C1 segment of cervical spinal cord (tissue), 14 donors: ENCODE measurements around the gene ALDOC.
"Not testable (repeated sequence)": the region's sequence is repeated elsewhere in the genome, so short reads cannot be mapped to it uniquely, and the experiment has no call there.

ENCODE experiments used
- DNase-seq, 14 donors: peaks; one replicate each; lab custom pipeline; 2025; lab: John Stamatoyannopoulos, UW

ALDOC gene

DNA sequence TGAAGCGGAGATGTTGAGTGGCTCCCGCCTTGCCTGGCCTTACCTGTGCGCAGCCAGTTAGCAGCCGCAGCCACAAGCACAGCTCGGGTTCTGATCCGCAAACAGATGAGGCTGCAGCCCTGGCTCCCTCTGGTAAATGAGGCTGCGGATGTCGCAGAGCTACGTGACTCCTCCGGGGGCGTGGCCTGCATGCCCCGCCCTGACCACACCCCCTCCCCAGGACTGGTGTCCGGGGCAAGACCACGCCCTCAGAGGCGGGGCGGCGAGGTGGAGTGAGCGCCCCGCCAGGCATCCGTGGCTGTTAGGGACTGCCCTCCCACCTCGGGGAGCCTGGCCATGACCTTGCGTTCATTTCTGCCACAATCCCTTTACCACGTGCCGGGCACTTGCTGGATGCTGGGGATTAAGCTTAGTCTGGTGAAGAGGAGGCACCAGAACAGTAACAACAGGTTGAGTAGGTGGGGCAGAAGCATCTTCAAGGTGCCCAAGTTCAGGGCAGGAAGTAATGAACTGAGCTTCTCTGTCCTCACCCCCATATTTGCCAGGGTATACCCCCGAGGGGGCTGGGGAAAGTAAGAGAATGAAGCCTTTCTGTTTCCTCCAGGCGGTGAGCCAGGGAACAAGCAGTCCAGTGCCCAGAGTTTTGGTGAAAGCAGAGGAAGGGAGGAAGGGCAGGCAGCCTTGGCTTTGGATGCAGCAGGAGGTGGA is at the start of gene ALDOC:
Gene ALDOC (minus strand): TSS at position 138 of the 708 bp plus-strand sequence. CDS start 1,363 bp downstream, outside the sequence.
- peak; percentile 32 to 96 (median 88) for DNase-seq

DNA sequence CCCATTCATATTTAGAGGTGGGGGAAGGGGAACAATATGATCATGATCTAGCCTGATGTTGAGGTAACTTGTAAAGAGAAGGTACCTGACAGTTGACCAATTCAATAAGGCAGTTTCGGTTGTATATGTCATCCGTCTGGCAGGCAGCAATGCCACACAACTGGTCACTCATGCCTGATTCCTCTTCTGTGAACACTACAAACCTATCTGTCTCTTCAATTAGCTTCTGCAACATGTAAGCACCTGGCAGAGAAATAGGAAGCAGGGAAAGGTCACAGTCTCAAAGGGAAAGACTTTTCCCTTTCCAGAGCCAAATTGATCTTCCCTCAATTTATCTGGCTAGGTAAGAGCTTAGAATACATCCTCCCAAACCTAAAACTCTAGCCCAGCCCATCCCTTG is 47.5 kb upstream of the ALDOC start:
- DNase-seq, result no peak

DNA sequence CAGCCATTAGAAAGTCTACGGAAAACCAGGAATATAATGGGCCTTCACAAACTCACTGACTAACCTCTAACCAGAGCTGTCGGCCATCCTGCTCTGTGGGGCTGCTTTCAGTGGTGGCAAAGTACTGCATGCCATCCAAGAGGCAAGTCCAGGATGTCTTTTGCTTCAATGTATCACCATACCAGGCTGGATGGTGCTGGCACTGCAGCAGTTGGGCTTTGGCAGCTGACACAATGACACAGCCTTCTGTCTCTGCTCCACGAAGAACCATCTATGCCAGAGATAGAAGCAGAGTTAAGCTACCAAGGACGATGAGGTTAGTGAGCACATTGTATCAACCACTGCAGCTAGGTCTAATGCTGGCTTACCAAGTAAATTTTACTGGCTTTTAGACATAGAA is 47.0 kb upstream of the ALDOC start:
- no peak for DNase-seq

- DNase-seq, result no peak
These were observed 45.5 kb upstream of the ALDOC start for GRCh38 chr17:28622186-28622585.

GRCh38 chr17:28620010-28620409 is 43.3 kb upstream of the ALDOC start:
- no peak for DNase-seq

DNA sequence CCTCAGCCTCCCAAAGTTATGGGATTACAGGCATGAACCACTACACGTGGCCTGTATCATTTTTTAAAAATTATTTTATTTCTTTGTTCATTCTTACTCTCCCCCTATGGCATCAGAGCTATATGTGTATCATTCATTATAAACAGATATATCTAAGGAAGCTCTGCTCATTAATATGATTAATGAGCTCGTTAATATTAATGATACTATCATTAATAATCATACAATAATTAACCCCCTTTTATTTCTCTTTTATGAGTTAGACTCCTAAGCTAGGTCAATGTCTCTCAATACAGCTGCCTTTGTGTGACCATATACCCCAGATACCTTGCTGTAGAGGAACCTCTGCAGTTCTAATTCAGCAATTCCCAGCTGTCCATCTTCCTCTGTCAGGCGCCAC is 41.8 kb upstream of the ALDOC start:
- DNase-seq, result no peak

- DNase-seq, result no peak
These were observed 39.6 kb upstream of the ALDOC start for GRCh38 chr17:28616281-28616680.

DNA sequence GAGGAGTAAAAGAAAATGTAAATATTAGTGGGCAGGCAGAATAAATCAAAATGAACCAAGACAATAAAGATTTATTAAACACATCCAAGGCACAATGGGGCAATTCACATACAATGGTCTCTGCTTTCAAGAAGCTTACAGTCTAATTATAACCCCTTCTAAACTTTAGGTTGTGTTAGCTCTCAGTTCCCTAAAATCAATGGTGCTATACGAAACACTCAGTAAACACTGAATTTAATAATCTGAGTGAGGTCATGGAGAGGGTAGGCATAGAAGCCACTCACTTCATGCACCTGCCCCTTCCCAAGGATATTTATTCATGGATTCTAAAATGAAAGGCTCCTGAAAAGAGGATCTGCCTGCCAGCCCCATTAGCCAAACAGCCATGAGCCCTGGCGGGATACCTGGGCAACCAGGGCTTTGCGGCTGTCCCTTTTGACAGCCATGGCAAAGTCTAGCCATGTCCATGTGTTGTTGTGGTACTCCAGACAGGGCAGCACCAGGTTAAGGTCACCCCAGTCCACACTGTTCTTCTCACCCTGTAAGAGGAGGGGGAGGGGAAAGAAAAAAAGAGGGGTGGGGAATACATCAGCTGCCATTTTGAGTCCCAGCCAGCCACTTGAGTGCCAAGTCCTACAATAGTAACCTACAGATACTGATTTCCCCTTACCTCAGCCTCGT is 38.7 kb upstream of the ALDOC start:
- no peak for DNase-seq

GRCh38 chr17:28613931-28614381 is 37.3 kb upstream of the ALDOC start, which contains the start of gene RSKR:
Gene RSKR (minus strand): TSS chr17:28614185. CDS start chr17:28614161, 24 bp downstream.
- DNase-seq, result peak in 2 of 14 donors; percentile 7 to 20

GRCh38 chr17:28612936-28613872 is 36.5 kb upstream of the ALDOC start:
- peak in 6 of 14 donors; percentile 1 to 16 (median 12) for DNase-seq

DNA sequence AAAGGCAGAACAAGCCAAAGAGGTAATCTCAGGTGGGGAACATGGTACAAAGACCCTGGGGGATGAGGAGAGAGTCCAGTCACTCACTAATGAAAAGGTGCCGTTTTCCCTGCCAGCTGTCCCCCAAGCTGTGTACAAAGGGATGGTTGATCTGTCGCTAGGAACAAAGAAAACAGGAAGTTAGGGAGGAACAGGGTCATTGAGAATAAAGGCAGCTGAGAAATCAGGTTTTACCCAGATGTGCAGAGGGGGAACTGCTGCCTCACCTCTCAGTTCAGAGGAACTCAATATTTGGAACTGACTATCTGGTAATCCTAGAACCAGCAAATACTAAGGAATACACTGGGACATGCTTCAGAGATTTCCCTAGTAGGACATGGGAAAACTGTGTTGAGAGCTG is 35.8 kb upstream of the ALDOC start:
- DNase-seq, result no peak

DNA sequence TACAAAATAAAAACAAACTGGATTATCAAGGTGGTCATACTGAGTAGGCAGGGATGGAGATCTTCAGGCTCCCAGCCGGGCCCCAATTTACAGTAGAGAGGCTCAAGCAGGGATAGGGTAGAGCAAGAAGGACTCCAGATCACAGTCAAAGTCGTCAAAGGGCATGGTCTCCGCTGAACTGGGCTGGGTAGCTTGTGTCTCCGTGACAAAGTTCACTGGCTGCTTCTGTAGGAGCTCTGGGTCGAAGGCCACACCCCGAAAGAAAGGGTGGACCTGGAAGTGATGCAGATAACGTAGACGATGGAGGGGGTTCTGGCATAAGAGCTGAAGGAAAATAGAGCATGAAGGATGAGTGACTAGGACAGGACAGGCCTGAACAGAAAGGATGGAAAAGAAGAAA is 33.7 kb upstream of the ALDOC start:
- no peak for DNase-seq

- DNase-seq, result not testable (repeated sequence)
These were observed 27.3 kb upstream of the ALDOC start for GRCh38 chr17:28604031-28604430.

DNA sequence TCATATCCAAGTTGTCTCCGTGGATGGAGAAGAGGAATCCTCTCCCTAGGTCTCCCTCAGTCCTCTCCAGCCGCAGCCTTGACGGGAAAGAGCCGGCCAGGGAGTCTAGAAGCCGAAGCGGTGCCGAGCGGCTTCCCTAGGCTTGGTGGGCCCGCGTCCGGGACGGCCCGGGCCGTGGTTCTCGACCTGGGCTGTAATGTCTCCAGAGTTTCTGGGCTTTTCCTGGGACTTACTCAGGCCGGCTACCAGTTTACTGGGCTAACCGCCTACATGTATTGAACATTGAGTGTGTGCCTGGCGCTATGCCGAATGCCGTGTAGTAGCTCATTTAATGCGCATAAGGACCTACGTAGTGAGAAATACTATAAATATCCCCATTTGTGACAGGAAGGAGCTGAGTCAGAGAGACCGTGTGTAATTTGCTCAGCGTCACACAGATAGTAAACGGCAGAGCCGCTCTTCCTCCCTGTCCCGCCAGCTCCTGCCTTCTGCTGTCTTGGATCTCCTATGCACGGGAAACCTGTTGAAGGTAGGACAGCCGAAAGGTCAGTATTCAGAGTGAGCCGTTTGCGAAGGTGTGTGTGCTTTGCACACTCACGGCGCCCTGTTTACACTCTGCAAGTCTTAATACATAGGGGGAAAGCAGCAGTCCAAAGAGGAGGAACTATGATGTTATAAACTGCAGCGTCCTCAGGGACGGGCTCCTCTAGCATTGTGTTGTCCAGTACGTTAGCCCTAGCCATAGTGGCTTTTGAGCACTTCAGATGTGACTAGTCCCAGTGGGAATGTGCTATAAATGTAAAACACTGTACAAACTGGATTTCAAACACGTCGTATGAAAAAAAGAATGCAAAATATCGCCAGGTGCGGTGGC is 22.9 kb upstream of the ALDOC start:
- peak in 6 of 14 donors; percentile 24 to 66 (median 40) for DNase-seq

- peak; percentile 16 to 86 (median 77) for DNase-seq
These were observed 22.2 kb upstream of the ALDOC start, which contains the start of gene SPAG5 for GRCh38 chr17:28598799-28599310. Gene SPAG5 (minus strand): TSS chr17:28599025. CDS start chr17:28598946, 79 bp downstream.

- no peak for DNase-seq
These were observed 21.7 kb upstream of the ALDOC start for GRCh38 chr17:28598389-28598788.

DNA sequence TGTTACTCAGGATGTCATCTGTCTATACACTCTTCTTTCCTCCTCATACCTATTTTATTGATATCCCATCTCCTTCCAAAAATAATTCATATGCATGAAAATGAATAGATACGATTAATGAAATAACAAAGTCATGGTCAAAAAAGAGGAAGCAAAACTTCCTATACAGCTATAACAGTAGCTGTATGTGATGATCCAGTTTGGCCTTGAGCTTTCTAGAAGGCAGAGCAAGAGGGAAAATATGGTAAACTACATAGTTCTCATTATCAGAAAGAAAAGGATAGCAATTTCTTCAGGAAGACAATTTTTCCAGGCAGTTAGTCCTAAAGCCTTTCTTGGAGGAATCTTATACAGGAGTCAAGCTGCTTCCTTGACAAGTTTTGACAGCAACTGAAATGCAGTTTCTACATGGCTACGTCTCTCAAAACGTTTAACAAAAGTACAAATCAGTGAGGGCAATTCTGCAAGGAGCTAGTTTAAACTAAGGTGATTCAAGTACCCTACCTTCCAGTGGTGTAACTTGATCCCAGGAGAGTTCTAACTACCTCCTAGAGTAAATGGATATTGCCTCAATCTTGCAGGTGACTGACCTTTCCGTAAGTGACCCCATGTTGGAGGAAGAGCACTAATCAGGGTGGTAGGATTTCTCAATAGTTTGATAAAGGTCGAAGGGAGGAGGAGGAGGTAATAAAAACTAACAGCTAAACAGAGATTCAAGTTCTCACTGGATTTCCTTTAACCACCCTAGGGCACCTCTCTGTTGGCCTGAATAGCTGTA is 21.1 kb upstream of the ALDOC start:
- no peak for DNase-seq

DNA sequence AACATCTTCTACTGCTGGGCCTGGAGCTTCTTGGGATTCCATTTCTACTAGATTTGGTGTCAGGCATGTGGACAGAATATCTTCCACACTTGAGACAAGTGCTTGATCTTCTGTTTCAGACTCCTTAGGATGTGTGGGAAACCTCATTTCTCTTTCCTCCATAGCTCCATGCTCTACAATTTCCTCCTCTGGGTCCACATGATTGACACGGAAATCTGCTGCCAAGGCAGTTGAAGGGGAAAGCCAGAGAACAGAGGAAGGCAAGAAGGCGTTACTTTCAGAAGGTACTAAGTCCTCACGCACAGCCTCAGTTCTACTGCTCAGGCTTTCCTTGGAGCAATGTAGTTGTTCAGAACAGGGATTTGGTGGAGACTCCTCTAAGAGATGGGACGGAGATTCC is 15.6 kb upstream of the ALDOC start:
- DNase-seq, result no peak

DNA sequence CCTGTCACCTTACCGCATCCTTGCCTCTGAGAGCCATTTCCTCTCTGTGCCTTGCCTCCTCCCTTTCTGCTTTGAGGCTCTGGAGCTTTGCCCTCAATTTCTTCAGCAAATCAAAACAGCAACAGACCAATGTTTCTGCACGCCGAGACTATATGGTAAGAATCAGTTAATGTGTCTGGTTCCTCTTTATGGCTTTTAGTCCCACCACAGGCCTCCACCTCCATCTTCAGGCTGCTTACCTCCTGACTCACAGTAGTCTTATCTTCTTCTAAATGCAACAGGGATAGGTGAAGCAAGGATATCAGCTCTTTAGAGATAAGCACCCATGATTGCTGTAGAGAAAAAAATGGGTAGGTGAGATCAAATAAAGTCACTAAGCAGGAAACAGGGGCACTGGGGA is 9.2 kb upstream of the ALDOC start:
- DNase-seq, result no peak

DNA sequence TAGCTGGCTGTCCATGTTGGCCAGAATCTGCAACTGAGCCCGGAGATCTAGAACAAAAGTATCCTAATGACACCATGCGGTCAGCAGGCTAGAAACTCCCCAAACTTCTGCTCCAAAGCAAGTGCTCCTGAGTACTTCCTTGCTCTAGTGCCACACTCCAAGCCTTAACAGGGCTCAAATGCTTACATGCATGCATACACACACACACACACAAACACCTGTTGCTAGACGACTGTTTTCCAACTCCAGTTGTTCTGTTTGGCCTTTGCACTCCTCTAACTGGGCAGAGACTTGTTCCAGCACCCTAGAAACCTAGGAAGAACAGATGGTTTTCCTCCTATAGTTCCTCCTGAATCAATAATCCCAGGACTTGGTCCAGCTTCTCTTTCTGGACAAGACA is 7.7 kb upstream of the ALDOC start:
- DNase-seq, result no peak
